ENCODE measurements around the gene GNAO1.

DNA sequence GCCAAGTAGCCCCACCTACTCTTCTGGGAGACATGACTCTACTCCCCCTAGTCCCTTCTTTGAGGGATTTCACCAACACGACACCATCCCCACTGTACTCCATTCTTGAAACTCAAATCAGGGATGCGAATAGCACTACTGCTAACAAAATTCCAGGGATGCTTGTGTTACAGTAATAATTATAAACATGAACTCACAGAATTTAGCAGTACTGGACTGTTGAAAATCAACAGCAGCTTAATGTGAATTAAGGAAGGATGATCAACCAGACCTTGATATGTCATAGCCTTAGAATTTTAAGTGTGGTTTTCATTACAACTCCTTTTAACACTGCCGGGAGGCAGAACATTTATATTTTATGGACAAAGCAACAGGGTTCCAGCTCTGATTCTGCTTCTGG, 196.1 kb downstream of the GNAO1 start:
- TF ChIP-seq CTCF (IDR thresholded peaks at IDR 0.05) (no peak), POLR2A (IDR thresholded peaks at IDR 0.05) (no peak)
